HG03097 (cell line): ENCODE measurements around the gene IFNA4.
"Not testable (repeated sequence)": the region's sequence is repeated elsewhere in the genome, so short reads cannot be mapped to it uniquely, and the experiment has no call there.

Experiments
- ATAC-seq: cut with Tn5 transposase; IDR thresholded peaks from one replicate; pipeline ENCODE4 v1.9.1; 2021; ENCODE audit not compliant: unreplicated experiment, low FRiP score

Gene IFNA4

GRCh38 chr9:21171351-21171750 is 16.0 kb downstream of the IFNA4 start:
- ATAC-seq: no peak

DNA sequence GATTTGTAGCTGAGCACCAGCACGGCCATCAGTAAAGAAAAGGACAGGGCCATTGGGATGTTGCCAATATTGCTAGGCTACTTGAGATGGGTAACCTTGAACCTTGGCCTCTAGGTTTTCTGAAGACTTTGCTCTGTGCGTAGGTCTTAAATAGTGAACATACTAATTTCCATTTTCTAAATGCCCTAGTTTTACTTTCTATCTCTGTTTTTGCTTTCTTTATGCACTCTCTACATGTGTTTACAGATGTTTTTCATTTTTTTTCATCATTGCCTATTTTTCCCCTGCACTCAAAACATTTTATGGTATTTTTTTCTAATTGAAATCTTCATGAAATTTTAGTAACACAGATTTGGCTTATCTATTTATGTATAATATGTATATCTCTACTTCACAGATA is 20.8 kb downstream of the IFNA4 start, which contains the start of gene IFNA21:
Gene IFNA21, minus strand, starts transcription at position 101 of the 400 bp plus-strand sequence. Its CDS starts 48 bp downstream, at position 53.
- not testable (repeated sequence) for ATAC-seq

DNA sequence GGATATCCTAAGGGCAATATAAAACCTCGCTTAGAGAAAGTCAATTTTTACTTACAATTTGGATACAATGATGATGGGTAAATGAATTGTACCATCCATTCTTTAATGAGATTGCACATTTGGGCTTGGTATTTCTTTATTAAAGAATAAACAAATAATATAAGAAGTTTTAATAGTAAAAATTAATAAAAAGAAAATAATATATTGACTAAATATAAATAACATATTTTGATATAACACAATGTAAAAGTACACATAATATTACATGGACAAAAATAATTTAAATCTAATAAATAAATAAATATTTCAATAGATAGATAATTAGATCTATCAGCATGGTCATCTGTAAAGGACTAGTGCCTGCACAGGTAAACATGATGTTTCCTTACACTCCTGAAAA is 21.9 kb downstream of the IFNA4 start:
- ATAC-seq: no peak

GRCh38 chr9:21160178-21160577 is 27.2 kb downstream of the IFNA4 start:
- ATAC-seq: peak; percentile 89

DNA sequence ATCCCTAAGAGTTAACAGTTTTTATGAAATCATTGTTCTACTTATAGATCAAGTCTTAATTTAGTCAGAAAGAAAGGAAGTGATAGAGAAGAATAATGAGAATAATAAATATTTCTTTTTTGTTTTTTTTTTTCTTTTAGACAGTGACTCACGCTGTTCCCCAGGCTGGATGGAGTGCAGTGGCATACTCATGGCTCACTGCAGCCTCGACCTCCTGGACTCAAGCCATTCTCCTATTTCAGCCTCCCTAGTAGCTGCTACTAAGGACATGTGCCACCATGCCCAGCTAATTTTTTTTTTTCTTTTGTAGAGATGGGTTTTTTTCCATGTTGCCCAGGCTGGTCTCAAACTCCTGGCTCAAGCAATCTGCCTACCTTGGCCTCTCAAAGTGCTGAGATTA is 31.9 kb downstream of the IFNA4 start:
- no peak for ATAC-seq

GRCh38 chr9:21154018-21154608 is 33.3 kb downstream of the IFNA4 start:
- peak; percentile 79 for ATAC-seq

DNA sequence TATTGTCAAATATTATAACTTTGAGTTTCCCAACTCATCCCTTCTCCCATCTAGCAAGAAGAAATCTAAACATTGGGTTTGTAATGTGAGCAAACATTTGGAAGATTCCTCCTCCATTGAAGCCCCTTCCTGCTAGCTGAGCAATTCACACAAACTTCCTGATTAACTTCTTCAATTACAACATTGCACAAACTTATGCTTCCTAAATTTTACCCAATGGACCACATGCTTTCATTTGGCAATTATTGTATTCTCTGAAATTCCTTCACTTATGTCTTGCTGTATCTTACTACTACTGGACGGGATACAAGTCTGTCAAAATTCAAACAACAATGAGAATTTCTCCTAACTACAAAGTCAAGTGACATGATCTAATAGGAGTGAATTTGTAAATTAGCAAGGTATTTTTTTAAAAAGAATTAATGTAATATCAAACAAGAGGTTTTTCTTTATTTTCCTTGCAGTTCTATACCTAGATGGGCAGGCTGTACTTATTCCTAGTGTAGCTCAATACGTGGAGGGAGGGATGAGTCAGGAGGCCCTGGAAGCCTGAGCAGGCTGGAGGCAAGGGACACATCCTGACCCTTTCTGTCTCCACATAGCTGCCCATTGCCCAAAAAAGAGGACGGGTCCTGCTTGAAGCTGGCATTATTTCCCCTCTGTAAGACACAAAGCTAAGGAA is 33.9 kb downstream of the IFNA4 start:
- ATAC-seq: peak; percentile 24

DNA sequence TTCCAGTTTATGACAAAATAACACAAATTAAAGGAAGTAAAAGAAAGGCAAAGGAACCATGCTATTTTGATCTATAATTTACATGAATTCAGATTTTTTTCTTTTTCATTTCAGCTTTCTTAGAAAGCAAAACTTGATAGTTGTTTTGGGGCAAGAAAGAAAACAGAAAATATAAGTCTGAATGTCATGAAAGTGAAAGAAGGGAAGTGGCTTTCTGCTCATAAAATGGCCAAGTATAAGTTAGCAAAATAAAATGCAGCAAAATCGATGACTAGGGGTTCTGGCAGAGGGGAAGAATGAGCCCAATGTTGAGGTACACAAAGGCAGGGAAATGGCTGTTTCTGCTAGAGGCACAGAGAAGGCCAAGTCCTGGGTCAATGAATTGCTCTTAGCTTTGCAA is 42.8 kb downstream of the IFNA4 start:
- peak; percentile 74 for ATAC-seq

- no peak for ATAC-seq
Observed at GRCh38 chr9:21141427-21141882, 45.9 kb downstream of the IFNA4 start, which contains the start of gene IFNW1. Gene IFNW1 (minus strand): TSS chr9:21141832. CDS start chr9:21141570, 262 bp downstream.

- no peak for ATAC-seq
Observed at GRCh38 chr9:21137020-21137419, 50.4 kb downstream of the IFNA4 start.
